Brain pericyte (primary cell): ENCODE results near the gene SEPHS1.
"Not testable (repeated sequence)": the region's sequence is repeated elsewhere in the genome, so short reads cannot be mapped to it uniquely, and the experiment has no call there.

Source experiments
- DNase-seq: peaks from one replicate; pipeline ENCODE4 v3.0.0-alpha.2; 2012; ENCODE audit warnings: low read depth, low spot score

Gene SEPHS1

DNA sequence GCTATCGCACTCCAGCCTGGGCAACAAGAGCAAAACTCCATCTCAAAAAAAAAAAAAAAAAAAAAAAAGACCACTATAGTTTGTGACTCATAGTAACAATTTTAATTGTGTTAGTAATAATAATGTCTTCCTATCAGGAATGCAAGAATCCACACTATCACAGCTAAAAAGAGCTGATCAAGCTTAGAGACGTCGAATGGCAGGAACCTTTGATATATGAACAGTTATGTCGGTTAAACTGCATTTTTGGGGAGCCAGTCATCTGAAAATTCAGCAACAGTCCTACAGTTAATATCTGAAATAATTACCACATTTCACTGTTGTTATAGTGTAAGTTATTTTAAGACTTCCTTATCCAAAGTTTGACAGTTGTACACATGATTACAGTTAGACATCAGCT lies 57.0 kb downstream of the SEPHS1 start:
- DNase-seq, result no peak

DNA sequence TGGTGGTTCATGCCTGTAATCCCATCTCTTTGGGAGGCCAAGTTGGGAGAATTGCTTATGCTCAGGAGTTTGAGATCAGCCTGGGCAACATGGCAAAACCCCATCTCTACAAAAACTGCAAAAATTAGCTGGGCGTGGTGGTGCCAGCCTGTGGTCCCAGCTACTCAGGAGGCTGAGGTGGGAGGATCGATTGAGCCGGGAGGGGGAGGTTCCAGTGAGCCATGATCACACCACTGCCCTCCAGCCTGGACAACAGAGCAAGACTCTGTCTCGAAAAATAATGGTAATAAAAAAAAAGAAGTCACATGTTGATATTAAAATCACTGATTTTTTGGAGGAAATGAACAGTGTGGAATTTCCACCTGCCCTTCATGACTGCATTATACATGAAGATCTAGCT lies 64.0 kb downstream of the SEPHS1 start:
- no peak for DNase-seq

DNA sequence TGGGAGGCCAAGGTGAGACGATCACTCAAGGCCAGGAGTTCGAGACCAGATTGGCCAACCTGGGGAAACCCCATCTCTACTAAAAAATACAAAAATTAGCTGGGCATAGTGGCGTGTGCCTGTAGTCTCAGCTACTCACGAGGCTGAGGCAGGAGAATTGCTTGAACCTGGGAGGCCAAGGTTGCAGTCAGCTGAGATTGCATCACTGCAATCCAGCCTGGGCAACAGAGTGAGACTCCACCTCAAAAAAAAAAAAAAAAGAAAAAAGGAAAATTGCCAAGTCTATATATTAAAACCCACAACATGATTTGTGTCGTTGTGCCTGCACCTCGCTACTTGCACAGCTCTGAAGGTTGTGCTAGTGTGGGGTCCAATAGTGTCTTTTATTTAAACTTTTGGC lies 65.7 kb downstream of the SEPHS1 start:
- DNase-seq, result not testable (repeated sequence)

DNA sequence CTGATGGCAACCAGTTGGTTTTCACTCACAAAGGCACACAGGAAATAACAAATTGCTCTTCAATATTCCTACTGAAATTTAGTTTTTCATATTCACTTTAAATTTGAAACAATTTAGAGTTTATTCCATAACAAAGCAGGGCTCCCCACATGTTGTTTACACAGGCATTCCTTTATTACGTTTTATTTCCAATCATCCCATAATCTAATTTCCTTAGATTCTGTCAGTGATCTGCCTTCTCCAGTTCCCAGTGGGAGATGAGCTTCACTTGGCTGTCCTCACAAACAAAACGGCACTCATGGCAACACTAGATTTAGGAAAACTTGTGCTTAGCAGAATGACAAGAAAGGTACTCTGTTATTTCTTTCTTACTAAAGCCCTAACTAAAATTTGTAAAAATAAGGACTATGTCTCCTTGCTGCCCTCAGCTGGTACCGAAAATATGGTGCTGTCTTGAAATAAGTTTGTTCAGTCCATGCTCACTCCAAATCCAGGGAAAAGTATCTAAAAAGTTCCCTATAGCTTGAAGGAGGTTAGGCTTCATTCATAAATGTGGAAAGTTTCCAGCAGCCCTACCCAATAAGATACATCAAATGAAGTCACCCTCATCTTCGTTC lies 71.2 kb downstream of the SEPHS1 start:
- no peak for DNase-seq

DNA sequence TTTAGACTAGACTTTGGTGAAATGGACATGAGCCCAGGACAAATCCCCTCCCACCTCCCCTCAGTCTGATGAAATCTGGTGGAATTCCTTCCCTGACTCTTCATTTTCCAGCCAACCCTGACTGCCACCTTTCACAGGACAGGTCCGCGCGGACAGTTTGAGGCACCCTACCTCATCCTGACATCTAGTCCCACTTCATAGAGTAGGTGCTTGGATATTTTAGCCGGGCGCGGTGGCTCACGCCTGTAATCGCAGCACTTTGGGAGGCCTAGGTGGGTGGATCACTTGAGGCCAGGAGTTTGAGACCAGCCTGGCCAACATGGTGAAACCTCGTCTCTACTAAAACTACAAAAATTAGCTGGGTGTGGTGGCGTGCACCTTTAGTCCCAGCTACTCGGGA lies 71.9 kb downstream of the SEPHS1 start:
- DNase-seq, result not testable (repeated sequence)

DNA sequence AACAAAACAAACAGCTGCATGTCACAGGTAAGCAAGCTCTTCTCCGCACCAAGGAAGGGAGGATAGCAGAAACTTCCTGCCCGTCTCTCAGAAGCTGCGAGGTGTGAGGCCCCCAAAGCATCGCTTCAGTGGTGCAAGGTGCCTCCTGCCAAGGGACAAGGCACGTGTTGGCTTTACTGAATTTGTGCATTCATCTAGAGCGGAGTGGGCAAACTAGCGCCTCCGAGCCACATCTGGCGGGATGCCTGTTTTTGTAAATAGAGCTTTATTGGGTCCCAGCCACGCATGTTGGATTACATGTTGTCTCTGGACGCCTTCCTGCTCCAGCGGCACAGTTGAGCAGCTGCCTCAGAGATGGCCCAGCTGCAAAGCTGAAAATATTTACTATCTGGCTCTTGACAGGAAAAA lies 75.9 kb downstream of the SEPHS1 start:
- DNase-seq, result no peak

DNA sequence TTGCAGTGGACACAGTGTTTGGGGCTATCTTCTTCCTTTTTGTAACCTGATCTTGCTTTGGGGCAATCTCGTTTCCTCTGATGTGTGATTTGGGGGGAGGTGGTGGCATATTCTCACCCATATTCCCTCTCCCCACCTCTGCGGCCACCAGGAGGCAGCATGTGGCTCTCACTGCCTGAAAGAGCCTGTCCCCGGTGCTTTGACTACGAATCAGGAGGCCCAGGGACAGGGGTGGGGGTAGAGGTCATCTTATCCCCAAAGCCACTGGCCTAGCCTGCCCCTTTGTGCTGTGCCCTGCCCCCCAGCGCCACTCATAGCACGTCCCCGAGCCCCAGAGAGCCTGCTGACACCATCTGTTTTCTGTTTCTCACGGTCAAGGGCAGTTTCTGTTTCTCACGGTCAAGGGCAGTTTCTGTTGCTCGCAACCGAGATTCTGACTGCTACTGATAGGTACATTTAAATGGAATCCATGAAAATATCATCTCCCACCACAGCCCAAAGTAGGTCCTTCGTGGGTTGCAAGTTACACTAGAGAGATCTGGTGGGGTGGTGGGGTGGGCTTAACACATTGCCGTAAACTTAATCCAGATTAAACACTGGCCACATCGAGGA lies 76.4 kb downstream of the SEPHS1 start:
- DNase-seq, result no peak

DNA sequence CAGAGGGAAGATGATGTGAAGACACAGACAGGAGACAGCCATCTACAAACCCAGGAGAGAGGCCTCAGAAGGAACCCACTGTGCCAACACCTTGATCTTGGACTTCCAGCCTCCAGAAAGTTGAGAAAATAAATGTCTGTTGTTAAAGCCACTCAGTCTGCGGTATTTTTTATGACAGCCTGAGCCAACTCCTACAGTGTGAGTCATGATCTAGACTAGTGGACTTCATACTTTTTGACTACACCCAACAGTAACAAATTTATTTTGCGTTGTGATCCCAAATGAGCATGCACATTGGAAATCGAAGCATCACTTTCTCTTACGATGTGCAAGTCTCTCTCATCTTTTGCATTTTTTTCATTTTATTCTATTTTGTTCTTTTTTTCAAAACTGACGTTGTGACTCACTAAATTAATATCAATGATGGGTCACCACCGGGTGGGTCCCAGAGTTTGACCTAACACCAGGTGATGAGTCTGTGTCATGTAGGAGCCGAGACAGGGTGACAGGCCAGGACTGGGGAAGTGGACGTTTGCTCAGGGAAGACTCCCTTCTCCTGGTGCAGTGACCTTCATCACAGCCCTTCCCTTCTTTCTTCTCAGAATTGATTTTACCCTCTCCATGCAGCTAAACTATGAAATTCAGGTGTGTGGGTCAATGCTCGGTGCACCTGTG lies 77.1 kb downstream of the SEPHS1 start:
- no peak for DNase-seq

DNA sequence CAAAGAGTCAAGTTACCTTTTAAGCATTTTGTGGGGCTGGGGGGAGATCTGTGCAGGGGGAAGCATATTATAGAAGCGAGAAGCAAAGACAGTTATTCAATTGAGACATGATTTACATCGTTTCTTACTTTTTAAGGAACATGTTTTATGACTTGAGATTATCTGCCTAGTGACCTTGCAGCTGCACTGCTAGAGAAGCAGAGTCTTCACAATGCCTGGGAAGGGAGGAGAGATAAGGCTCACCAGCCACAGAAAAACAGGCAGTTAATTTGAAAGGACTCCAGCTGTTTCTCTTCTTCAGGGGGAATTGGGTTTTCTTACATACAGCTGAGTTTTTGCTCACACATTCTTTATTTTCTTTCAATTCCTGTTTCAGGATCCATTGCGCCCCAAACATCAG lies 79.3 kb downstream of the SEPHS1 start:
- DNase-seq, result no peak

DNA sequence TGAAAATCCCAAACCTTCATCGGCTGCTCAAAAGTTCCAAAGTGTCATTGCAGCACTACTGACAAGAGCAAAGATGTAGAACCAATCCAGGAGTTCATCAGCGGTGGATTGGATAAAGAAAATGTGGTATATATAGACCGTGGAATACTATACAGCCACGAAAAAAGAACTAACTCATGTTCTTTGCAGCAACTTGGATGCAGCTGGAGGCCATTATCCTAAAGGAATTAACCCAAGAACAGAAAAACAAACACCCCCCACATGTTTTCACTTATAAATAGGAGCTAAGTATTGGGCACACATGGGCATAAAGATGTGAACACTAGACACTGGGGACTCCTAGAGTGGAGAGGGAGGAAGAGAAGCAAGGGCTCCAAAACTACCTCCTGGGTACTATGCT lies 79.8 kb downstream of the SEPHS1 start:
- no peak for DNase-seq
